OCI-LY3 (cell line): ENCODE data around the gene COL4A4.

Experiments used
- H2AFZ ChIP-seq: fragments of 200-600, 300-600 bp; shearing (Covaris generic); 2 replicates; pipeline ENCODE4 v1.6.0; 2014; ENCODE audit warnings: antibody characterized with exemption, low read depth, low read length
- H3K27ac ChIP-seq: fragments of 200-600, 300-600 bp; sonication (generic); 2 replicates; pipeline ENCODE4 v1.5.1; 2014; ENCODE audit warnings: mild to moderate bottlenecking, low read length, moderate library complexity, mixed read lengths
- H3K27me3 ChIP-seq: fragments of 200-600, 300-600 bp; sonication (generic); 2 replicates; pipeline ENCODE4 v1.6.1; 2014; ENCODE audit warnings: low read depth, low read length, mixed read lengths
- H3K36me3 ChIP-seq: fragments of 200-600, 300-600 bp; sonication (generic); replicated peaks from 2 replicates; pipeline ENCODE3; 2014; ENCODE audit warnings: low read depth, low read length, mixed read lengths
- H3K4me1 ChIP-seq: fragments of 300-600, 200-600 bp; sonication (generic); 2 replicates; pipeline ENCODE4 v1.6.1; 2014; ENCODE audit warnings: low read length, mixed read lengths
- H3K4me2 ChIP-seq: fragments of 200-600, 300-600 bp; sonication (generic); 2 replicates; pipeline ENCODE4 v1.6.1; 2014; ENCODE audit warnings: low read length, mixed read lengths
- H3K4me3 ChIP-seq: fragments of 300-600, 200-600 bp; sonication (generic); 2 replicates; pipeline ENCODE4 v1.5.1; 2014; ENCODE audit warnings: antibody characterized with exemption, mild to moderate bottlenecking, low read length, moderate library complexity
- H3K79me2 ChIP-seq: fragments of 300-600, 200-600 bp; shearing (Covaris generic); 2 replicates; pipeline ENCODE4 v1.6.1; 2014; ENCODE audit warnings: mild to moderate bottlenecking, low read length, mixed read lengths
- H3K9ac ChIP-seq: fragments of 300-600, 200-600 bp; shearing (Covaris generic); 2 replicates; pipeline ENCODE4 v1.6.0; 2014; ENCODE audit warnings: mild to moderate bottlenecking, low read length, moderate library complexity
- H3K9me3 ChIP-seq: fragments of 200-600, 300-600 bp; shearing (Covaris generic); 2 replicates; pipeline ENCODE4 v1.6.1; 2014; ENCODE audit warnings: low read length, mixed read lengths; ENCODE audit not compliant: insufficient read depth
- H4K20me1 ChIP-seq: fragments of 200-600, 300-600 bp; sonication (generic); 2 replicates; pipeline ENCODE4 v1.6.1; 2016; ENCODE audit warnings: low read length, mixed read lengths; ENCODE audit not compliant: insufficient read depth
- EZH2phosphoT487 ChIP-seq: fragments of 200-600 bp; shearing (Covaris generic); IDR thresholded peaks from 2 replicates; pipeline ENCODE4 v1.6.1; 2018; ENCODE audit warnings: antibody characterized with exemption, mixed run types, low read depth
- TF ChIP-seq, protein P1 (sequence below): fragments of 200-600, 300-600 bp; sonication (generic); IDR thresholded peaks from 2 replicates; pipeline ENCODE4 v1.5.1; 2014; ENCODE audit warnings: antibody characterized with exemption, low read length, low read depth

COL4A4 gene

DNA sequence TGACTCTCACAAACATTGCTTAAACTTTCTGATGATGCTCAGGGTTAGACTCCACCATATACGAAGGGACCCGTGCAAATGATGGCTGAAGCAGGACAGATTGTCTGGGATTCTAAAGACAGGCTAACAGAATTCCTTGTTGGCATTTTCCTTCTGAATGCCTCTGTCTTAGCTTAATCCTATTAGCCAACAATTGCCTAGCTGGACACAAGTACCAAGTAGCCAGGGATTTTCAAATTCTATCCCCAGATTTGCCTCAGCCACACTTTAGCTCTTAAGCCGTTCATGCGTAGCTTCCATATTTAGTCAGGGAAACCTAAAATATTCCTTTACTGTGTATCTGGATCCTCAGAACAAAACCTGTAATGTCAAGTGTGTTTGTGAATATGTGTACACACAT is 40.4 kb upstream of the COL4A4 start:
- TF ChIP-seq, protein P1, sequence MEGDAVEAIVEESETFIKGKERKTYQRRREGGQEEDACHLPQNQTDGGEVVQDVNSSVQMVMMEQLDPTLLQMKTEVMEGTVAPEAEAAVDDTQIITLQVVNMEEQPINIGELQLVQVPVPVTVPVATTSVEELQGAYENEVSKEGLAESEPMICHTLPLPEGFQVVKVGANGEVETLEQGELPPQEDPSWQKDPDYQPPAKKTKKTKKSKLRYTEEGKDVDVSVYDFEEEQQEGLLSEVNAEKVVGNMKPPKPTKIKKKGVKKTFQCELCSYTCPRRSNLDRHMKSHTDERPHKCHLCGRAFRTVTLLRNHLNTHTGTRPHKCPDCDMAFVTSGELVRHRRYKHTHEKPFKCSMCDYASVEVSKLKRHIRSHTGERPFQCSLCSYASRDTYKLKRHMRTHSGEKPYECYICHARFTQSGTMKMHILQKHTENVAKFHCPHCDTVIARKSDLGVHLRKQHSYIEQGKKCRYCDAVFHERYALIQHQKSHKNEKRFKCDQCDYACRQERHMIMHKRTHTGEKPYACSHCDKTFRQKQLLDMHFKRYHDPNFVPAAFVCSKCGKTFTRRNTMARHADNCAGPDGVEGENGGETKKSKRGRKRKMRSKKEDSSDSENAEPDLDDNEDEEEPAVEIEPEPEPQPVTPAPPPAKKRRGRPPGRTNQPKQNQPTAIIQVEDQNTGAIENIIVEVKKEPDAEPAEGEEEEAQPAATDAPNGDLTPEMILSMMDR, result no peak
- no peak for TF ChIP-seq EZH2phosphoT487
- Histone ChIP-seq H3K27ac (no peak overlapping the region), H3K4me2 (no peak overlapping the region), H4K20me1 (no peaks in the 10 kb centered on the region), H2AFZ (no peak overlapping the region), H3K4me3 (no peak overlapping the region), H3K27me3 (no peaks in the 10 kb centered on the region), H3K79me2 (no peaks in the 10 kb centered on the region), H3K9ac (no peak overlapping the region), H3K9me3 (no peaks in the 10 kb centered on the region), H3K36me3 (no peaks in the 10 kb centered on the region), H3K4me1 (no peaks in the 10 kb centered on the region)

DNA sequence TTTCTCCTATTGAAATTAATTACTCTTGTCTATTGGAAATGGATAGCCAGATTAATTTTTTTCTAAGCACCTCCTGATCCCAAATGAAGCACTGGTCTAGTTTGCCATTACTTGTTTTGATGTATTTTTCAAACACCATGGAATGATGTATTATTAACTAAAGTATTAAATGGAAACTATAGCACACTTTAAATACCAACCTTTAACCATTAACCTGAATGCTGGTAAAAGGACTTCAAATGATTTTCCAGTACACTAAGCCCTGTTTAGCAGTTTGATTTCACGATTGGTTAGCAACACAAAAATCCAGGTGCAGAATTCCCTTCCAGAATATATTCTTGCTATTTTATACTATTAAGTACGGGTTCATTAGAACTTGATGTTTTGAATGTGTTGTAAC is 37.8 kb upstream of the COL4A4 start:
- no peaks in the 10 kb centered on the region for H3K27me3 ChIP-seq

DNA sequence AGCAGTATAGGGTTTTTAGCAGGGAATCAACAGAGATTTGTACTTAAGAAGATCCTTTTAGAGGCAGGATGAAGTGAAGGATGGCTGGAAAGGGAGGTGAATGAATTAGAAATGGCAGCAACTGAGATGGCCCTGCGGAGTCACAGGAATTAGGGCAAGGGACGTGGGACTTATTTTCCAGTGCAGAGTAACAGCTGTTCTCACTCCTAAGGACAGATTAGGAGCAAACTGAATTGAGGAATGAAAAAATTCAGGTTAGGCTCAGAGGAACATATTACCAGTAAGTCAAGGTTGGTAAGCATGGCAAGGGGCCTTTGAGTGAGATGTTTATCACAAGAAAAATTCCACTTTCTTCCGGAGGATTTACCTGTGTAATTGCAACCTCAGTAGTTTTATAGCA is 34.9 kb upstream of the COL4A4 start:
- H3K4me2 ChIP-seq, result no peak overlapping the region
- H3K27ac ChIP-seq, result no peak overlapping the region
- TF ChIP-seq, protein P1, result no peak
- TF ChIP-seq EZH2phosphoT487, result no peak

More for the DNA sequence above, 37.8 kb upstream of the COL4A4 start:
- Histone ChIP-seq H3K4me2 (no peak overlapping the region), H3K4me1 (no peaks in the 10 kb centered on the region), H3K36me3 (no peaks in the 10 kb centered on the region), H2AFZ (no peak overlapping the region), H4K20me1 (no peaks in the 10 kb centered on the region), H3K9ac (no peak overlapping the region), H3K27ac (no peak overlapping the region), H3K9me3 (no peaks in the 10 kb centered on the region), H3K4me3 (no peak overlapping the region), H3K79me2 (no peaks in the 10 kb centered on the region)
- no peak for TF ChIP-seq EZH2phosphoT487
- TF ChIP-seq, protein P1, result no peak

DNA sequence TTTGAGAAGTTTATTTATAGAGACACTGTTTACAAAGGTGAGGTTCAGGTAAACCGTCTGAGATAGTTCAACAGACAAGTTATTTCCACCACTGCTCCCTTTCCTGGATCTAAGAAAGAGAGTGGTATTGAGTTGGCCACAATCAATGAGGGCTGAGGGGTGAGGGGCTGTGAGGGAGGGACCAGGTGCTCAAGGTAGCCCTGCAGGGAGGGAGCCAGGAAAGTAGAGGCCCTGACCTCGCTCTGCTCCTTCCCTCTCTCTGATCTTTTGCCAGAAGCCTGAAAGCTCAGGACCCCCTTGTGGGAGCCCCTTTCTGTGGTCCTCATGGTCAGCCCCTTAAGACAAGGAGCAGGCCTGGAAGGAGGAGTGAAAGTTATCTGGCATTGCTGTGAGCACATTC is 30.2 kb upstream of the COL4A4 start:
- Histone ChIP-seq H2AFZ (no peak overlapping the region), H3K4me1 (no peaks in the 10 kb centered on the region), H3K9ac (no peak overlapping the region), H3K4me3 (no peak overlapping the region), H3K79me2 (no peaks in the 10 kb centered on the region), H3K27ac (no peak overlapping the region), H4K20me1 (no peaks in the 10 kb centered on the region), H3K27me3 (no peaks in the 10 kb centered on the region), H3K9me3 (no peaks in the 10 kb centered on the region), H3K4me2 (no peak overlapping the region), H3K36me3 (no peaks in the 10 kb centered on the region)
- TF ChIP-seq, protein P1, result no peak
- TF ChIP-seq EZH2phosphoT487, result no peak

More for the DNA sequence above, 34.9 kb upstream of the COL4A4 start:
- Histone ChIP-seq H3K9ac (no peak overlapping the region), H4K20me1 (no peaks in the 10 kb centered on the region), H3K79me2 (no peaks in the 10 kb centered on the region), H3K36me3 (no peaks in the 10 kb centered on the region), H3K9me3 (no peaks in the 10 kb centered on the region), H3K4me3 (no peak overlapping the region), H2AFZ (no peak overlapping the region), H3K27me3 (no peaks in the 10 kb centered on the region), H3K4me1 (no peaks in the 10 kb centered on the region)
